GM12878 (cell line): ENCODE results near the gene TP63. TPM values are rescaled to one million over a fixed set of nuclear protein-coding genes. Genes with fewer than 3 reads are reported as not detected.

Source experiments
- ATAC-seq: fragments of 200-7000 bp; cut with Tn5 transposase; 3 replicates; pipeline ENCODE4 v1.9.1; 2020; ENCODE audit warnings: mild to moderate bottlenecking, moderate library complexity
- BruUV-seq: library from RNA; stranded (reverse); fragments of 400-500 nt; replicated peaks from 2 replicates; lab custom pipeline; 2021; lab: Mats Ljungman, UMichigan
- CTCF ChIA-PET: fragments of 300-600 bp; sonication (Branson Sonifier 250); formaldehyde crosslinking; extraction: SDS; loops from one replicate; lab custom pipeline; 2021; ENCODE audit warnings: inconsistent platforms; lab: Yijun Ruan, JAX
- POLR2A ChIA-PET: fragments of 350-600 bp; formaldehyde crosslinking; extraction: SDS; loops from one replicate; lab custom pipeline; 2021; ENCODE audit warnings: inconsistent platforms; lab: Charles Lee
- RAD21 ChIA-PET: fragments of 300-600 bp; sonication (Branson Sonifier 250); formaldehyde crosslinking; loops from one replicate; lab custom pipeline; 2023; ENCODE audit warnings: antibody characterized with exemption; ENCODE audit not compliant: unreplicated experiment; lab: Charles Lee
- SMC1A ChIA-PET: fragments of 300-600 bp; sonication (Branson Sonifier 250); formaldehyde crosslinking; loops from one replicate; lab custom pipeline; 2023; ENCODE audit not compliant: unreplicated experiment, uncharacterized antibody; lab: Charles Lee
- DNase-seq: peaks from one replicate; pipeline ENCODE4 v3.0.0-alpha.2; 2011; ENCODE audit warnings: low read depth, low spot score
- FAIRE-seq: peaks from 3 replicates; lab custom pipeline; 2011; peaks lifted over from hg19 to GRCh38; lab: Jason Lieb, UNC
- H2AFZ ChIP-seq: 2 replicates; pipeline ENCODE4 v1.6.0; 2011; ENCODE audit warnings: low read depth, low read length, control low read depth; ENCODE audit not compliant: control insufficient read depth
- H3K27ac ChIP-seq: 2 replicates; pipeline ENCODE4 v1.5.1; 2011; ENCODE audit warnings: control low read depth; ENCODE audit not compliant: control insufficient read depth, insufficient read depth
- H3K27me3 ChIP-seq, 2 experiments: replicated peaks in 1 of 2; 2 replicates each; pipeline versions ENCODE4 v1.6.0 to v1.6.1; 2011; ENCODE audit warnings: low read length in 1 of 2; ENCODE audit not compliant: control insufficient read depth in 2 of 2, insufficient read depth in 2 of 2
- H3K36me3 ChIP-seq, 2 experiments: 2 replicates each; pipeline ENCODE4 v1.5.1; 2011; ENCODE audit warnings: low read length in 1 of 2; ENCODE audit not compliant: control insufficient read depth in 2 of 2, insufficient read depth in 2 of 2
- H3K4me1 ChIP-seq: 2 replicates; pipeline ENCODE4 v1.6.1; 2011; ENCODE audit warnings: mild to moderate bottlenecking, low read length, moderate library complexity, mixed read lengths; ENCODE audit not compliant: control insufficient read depth, insufficient read depth
- H3K4me2 ChIP-seq: 2 replicates; pipeline ENCODE4 v1.6.0; 2011; ENCODE audit warnings: control low read depth; ENCODE audit not compliant: control insufficient read depth, insufficient read depth
- H3K4me3 ChIP-seq: fragments of 200-600 bp; sonication (generic); 2 replicates; pipeline ENCODE4 v1.5.1; 2016
- H3K79me2 ChIP-seq: 2 replicates; pipeline ENCODE4 v1.6.0; 2011; ENCODE audit warnings: low read length; ENCODE audit not compliant: control insufficient read depth, insufficient read depth
- H3K9ac ChIP-seq: 2 replicates; pipeline ENCODE4 v1.8.0; 2011; ENCODE audit warnings: low read length, control low read depth, mixed read lengths; ENCODE audit not compliant: control insufficient read depth, insufficient read depth
- H3K9me3 ChIP-seq: replicated peaks from 3 replicates; pipeline ENCODE4 v1.5.1; 2011; ENCODE audit warnings: mild to moderate bottlenecking, low read length; ENCODE audit not compliant: control insufficient read depth, insufficient read depth
- H4K20me1 ChIP-seq: 2 replicates; pipeline ENCODE4 v1.6.0; 2011; ENCODE audit not compliant: control insufficient read depth, insufficient read depth
- CBX3 ChIP-seq: fragments of 200-600 bp; sonication (generic); IDR thresholded peaks from 2 replicates; pipeline ENCODE4 v1.6.1; 2016; ENCODE audit warnings: low read depth, borderline replicate concordance
- CHD1 ChIP-seq: IDR thresholded peaks from 2 replicates; pipeline ENCODE4 v1.6.1; 2012; ENCODE audit warnings: low read depth, low read length, improper control_type of control experiment
- CREM ChIP-seq: IDR thresholded peaks from 2 replicates; pipeline ENCODE4 v1.6.1; 2014; ENCODE audit warnings: antibody characterized with exemption, low read depth
- EED ChIP-seq: sonication (generic); IDR thresholded peaks from 2 replicates; pipeline ENCODE4 v1.6.1; 2016; ENCODE audit warnings: antibody characterized with exemption, low read depth
- LARP7 ChIP-seq: fragments of 450-650 bp; IDR thresholded peaks from 2 replicates; pipeline ENCODE4 v1.6.1; 2017; ENCODE audit warnings: mild to moderate bottlenecking
- NBN ChIP-seq: fragments of 450-650 bp; IDR thresholded peaks from 2 replicates; pipeline ENCODE4 v1.6.1; 2016
- NFYA ChIP-seq: IDR thresholded peaks from 2 replicates; pipeline ENCODE4 v1.6.1; 2011; ENCODE audit warnings: low read depth, mild to moderate bottlenecking, low read length, improper control_type of control experiment, borderline replicate concordance
- POLR2AphosphoS5 ChIP-seq: IDR thresholded peaks from 2 replicates; pipeline ENCODE4 v1.6.1; 2011; ENCODE audit warnings: mild to moderate bottlenecking, low read length, inconsistent platforms
- POU2F2 ChIP-seq: IDR thresholded peaks from 3 replicates; pipeline ENCODE4 v1.6.1; 2011; ENCODE audit warnings: low read depth, mild to moderate bottlenecking, low read length, borderline replicate concordance
- RELA ChIP-seq: fragments of 450-650 bp; IDR thresholded peaks from 2 replicates; pipeline ENCODE4 v1.8.0; 2014; ENCODE audit warnings: borderline replicate concordance; ENCODE audit not compliant: partially characterized antibody
- SP1 ChIP-seq: IDR thresholded peaks from one replicate; pipeline ENCODE4 v1.6.1; 2011; ENCODE audit warnings: low read depth, low read length
- YBX1 ChIP-seq: fragments of 450-650 bp; IDR thresholded peaks from 2 replicates; pipeline ENCODE4 v1.6.1; 2016; ENCODE audit warnings: antibody characterized with exemption
- ZNF384 ChIP-seq: IDR thresholded peaks from 2 replicates; pipeline ENCODE4 v1.6.1; 2012; ENCODE audit warnings: low read depth, mild to moderate bottlenecking, low read length, improper control_type of control experiment, borderline replicate concordance
- WGBS: methylation state at CpG from one replicate; pipeline ENCODE4 v1.1.6; 2016; ENCODE audit warnings: low lambda C conversion rate; ENCODE audit not compliant: insufficient replicate concordance, insufficient coverage; ENCODE audit errors: missing lambda C conversion rate; 5-methylcytosine and 5-hydroxymethylcytosine counted together
- in situ Hi-C: fragments of 300-500 bp; cut with MboI; formaldehyde crosslinking; loops from 9 replicates; pipeline ENCODE4 v1.14.3; 2018; ENCODE audit warnings: mixed read lengths
- intact Hi-C: fragments of 100-400 bp; cut with micrococcal nuclease; formaldehyde crosslinking; loops from one replicate; pipeline ENCODE4 v1.14.2; 2022; ENCODE audit not compliant: unreplicated experiment
- polyA plus RNA-seq, 11 experiments: library from polyadenylated mRNA; depleted of rRNA in 4 of 11; unstranded in 6 of 11; stranded (reverse) in 5 of 11; fragments of >200 nt; fragmentation: Nextera tagmentation in 4 of 11; fragmentation: Illumina TruSeq in 1 of 11; extraction: Ambion mirVana in 4 of 11; extraction: Trizol in 1 of 11; gene quantifications; 1 replicate in 1 of 11; 2 replicates in 10 of 11; pipeline versions ENCODE4 v1.2.1 to v1.2.3, GENCODE V29; 2011 to 2016; ENCODE audit warnings: inconsistent platforms in 2 of 11, missing spikeins in 2 of 11, low read depth in 1 of 11
- total RNA-seq, 4 experiments: library from RNA; depleted of rRNA in 3 of 4; stranded (reverse); fragments of >200 nt in 3 of 4; fragmentation: Illumina TruSeq in 1 of 4; extraction: Trizol in 1 of 4; gene quantifications; 2 replicates each; pipeline versions ENCODE4 v1.2.1 to v1.2.3, GENCODE V29; 2013 to 2021
- TF ChIP-seq, protein P1 (sequence below): fragments of 450-650 bp; IDR thresholded peaks from 2 replicates; pipeline ENCODE4 v1.6.1; 2017; ENCODE audit warnings: antibody characterized with exemption, mild to moderate bottlenecking, moderate library complexity
- TF ChIP-seq, protein P2 (sequence below): IDR thresholded peaks from 2 replicates; pipeline ENCODE4 v1.6.1; 2012; ENCODE audit warnings: low read depth, low read length, improper control_type of control experiment
- TF ChIP-seq, protein P3 (sequence below): fragments of 450-650 bp; IDR thresholded peaks from 2 replicates; pipeline ENCODE4 v1.6.1; 2014; ENCODE audit warnings: mild to moderate bottlenecking
- TF ChIP-seq, protein P4 (sequence below): fragments of 450-650 bp; IDR thresholded peaks from 2 replicates; pipeline ENCODE4 v1.6.1; 2016; ENCODE audit warnings: mild to moderate bottlenecking
- TF ChIP-seq, protein P5 (sequence below): IDR thresholded peaks from 2 replicates; pipeline ENCODE4 v1.6.1; 2011; ENCODE audit warnings: low read depth, mild to moderate bottlenecking, low read length, moderate library complexity, borderline replicate concordance; ENCODE audit errors: extremely low read depth

Gene TP63
- total and polyA plus RNA-seq, 10 of the 15 experiments (the other 5 are each of a cell fraction or from before 2014, with no cell fraction given): 1.4 to 10.8 (median 6.2) TPM

DNA sequence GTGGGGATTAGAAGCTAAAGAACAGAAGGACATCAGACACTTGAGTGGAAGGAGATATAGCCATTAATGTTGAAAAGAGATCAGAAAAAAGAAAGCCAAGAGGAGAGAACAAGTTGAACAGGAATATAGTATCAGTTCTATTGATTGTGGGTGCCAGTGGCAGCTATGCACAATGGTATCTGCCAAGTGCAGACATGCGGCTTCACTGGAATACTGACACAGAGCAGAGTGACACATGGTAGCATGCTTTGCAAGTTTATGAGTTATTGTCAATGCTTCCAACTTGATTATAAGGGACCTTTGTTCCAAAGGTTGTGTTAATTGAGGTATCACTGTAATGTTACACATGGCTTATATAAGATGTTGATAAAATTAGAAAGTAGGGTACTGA lies 42.0 kb upstream of the TP63 start:
- Histone ChIP-seq H3K4me3 (no peak overlapping the region), H3K27me3 (no peaks in the 10 kb centered on the region), H3K4me2 (no peak overlapping the region), H3K9ac (no peak overlapping the region), H3K36me3 (no peaks in the 10 kb centered on the region), H3K9me3 (no peaks in the 10 kb centered on the region; the same call in 1 of the 3 replicates), H2AFZ (no peak overlapping the region), H3K27ac (no peak overlapping the region), H3K4me1 (peaks cover 18% of the 10 kb centered on the region), H4K20me1 (no peaks in the 10 kb centered on the region), H3K79me2 (no peaks in the 10 kb centered on the region)
- intact Hi-C loops (loop anchor here (5.0 kb wide), 2 partner anchors 43 to 83 kb away; partner anchors contain the start of gene TP63), in situ Hi-C loops (no loop called here)
- TF ChIP-seq LARP7: no peak
- TF ChIP-seq, protein P1, sequence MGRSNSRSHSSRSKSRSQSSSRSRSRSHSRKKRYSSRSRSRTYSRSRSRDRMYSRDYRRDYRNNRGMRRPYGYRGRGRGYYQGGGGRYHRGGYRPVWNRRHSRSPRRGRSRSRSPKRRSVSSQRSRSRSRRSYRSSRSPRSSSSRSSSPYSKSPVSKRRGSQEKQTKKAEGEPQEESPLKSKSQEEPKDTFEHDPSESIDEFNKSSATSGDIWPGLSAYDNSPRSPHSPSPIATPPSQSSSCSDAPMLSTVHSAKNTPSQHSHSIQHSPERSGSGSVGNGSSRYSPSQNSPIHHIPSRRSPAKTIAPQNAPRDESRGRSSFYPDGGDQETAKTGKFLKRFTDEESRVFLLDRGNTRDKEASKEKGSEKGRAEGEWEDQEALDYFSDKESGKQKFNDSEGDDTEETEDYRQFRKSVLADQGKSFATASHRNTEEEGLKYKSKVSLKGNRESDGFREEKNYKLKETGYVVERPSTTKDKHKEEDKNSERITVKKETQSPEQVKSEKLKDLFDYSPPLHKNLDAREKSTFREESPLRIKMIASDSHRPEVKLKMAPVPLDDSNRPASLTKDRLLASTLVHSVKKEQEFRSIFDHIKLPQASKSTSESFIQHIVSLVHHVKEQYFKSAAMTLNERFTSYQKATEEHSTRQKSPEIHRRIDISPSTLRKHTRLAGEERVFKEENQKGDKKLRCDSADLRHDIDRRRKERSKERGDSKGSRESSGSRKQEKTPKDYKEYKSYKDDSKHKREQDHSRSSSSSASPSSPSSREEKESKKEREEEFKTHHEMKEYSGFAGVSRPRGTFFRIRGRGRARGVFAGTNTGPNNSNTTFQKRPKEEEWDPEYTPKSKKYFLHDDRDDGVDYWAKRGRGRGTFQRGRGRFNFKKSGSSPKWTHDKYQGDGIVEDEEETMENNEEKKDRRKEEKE: no peak
- TF ChIP-seq NBN: no peak
- TF ChIP-seq CREM: no peak
- no peak for TF ChIP-seq SP1
- TF ChIP-seq, protein P2, sequence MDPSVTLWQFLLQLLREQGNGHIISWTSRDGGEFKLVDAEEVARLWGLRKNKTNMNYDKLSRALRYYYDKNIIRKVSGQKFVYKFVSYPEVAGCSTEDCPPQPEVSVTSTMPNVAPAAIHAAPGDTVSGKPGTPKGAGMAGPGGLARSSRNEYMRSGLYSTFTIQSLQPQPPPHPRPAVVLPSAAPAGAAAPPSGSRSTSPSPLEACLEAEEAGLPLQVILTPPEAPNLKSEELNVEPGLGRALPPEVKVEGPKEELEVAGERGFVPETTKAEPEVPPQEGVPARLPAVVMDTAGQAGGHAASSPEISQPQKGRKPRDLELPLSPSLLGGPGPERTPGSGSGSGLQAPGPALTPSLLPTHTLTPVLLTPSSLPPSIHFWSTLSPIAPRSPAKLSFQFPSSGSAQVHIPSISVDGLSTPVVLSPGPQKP: no peak
- TF ChIP-seq CHD1: no peak
- TF ChIP-seq NFYA: no peak
- TF ChIP-seq, protein P3, sequence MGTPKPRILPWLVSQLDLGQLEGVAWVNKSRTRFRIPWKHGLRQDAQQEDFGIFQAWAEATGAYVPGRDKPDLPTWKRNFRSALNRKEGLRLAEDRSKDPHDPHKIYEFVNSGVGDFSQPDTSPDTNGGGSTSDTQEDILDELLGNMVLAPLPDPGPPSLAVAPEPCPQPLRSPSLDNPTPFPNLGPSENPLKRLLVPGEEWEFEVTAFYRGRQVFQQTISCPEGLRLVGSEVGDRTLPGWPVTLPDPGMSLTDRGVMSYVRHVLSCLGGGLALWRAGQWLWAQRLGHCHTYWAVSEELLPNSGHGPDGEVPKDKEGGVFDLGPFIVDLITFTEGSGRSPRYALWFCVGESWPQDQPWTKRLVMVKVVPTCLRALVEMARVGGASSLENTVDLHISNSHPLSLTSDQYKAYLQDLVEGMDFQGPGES: no peak
- TF ChIP-seq CBX3: no peak
- no peak for TF ChIP-seq EED
- no peak for TF ChIP-seq YBX1
- TF ChIP-seq POU2F2: no peak
- TF ChIP-seq, protein P4, sequence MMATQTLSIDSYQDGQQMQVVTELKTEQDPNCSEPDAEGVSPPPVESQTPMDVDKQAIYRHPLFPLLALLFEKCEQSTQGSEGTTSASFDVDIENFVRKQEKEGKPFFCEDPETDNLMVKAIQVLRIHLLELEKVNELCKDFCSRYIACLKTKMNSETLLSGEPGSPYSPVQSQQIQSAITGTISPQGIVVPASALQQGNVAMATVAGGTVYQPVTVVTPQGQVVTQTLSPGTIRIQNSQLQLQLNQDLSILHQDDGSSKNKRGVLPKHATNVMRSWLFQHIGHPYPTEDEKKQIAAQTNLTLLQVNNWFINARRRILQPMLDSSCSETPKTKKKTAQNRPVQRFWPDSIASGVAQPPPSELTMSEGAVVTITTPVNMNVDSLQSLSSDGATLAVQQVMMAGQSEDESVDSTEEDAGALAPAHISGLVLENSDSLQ: no peak
- no peak for TF ChIP-seq RELA
- TF ChIP-seq, protein P5, sequence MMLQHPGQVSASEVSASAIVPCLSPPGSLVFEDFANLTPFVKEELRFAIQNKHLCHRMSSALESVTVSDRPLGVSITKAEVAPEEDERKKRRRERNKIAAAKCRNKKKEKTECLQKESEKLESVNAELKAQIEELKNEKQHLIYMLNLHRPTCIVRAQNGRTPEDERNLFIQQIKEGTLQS: no peak
- TF ChIP-seq ZNF384: no peak
- no peak for TF ChIP-seq POLR2AphosphoS5
- ChIA-PET RAD21 (interaction anchor here (1.0 to 1.3 kb wide), 4 partner anchors 32 to 359 kb away, joined by 3 to 4 read pairs (median 4); no protein-coding TSS in a partner anchor), SMC1A (interaction anchor here (0.6 to 7.5 kb wide), 13 partner anchors 15 to 316 kb away, joined by 3 to 58 read pairs (median 4); partner anchors contain the start of gene TP63), POLR2A (no interaction called here), CTCF (interaction anchor here (0.6 to 2.3 kb wide), 3 partner anchors 12 to 359 kb away, joined by 3 to 10 read pairs (median 8); no protein-coding TSS in a partner anchor)
- DNase-seq (no peak), FAIRE-seq (no peak), ATAC-seq (no peak)
- no TSS peak for BruUV-seq
- WGBS: 100% methylated on average over 1 of the region's 1 CpG
